ENCODE measurements around the gene SREBF2. TPM values are rescaled to one million over a fixed set of nuclear protein-coding genes. Genes with fewer than 3 reads are reported as not detected.

The SREBF2 gene
- total RNA-seq, 3 donors from 2014 or later = 20.8 to 33.5 (median 32.1) TPM

- Histone ChIP-seq H3K4me1 (no peaks in the 10 kb centered on the region), H3K36me3 (no peaks in the 10 kb centered on the region), H3K27me3 (no peaks in the 10 kb centered on the region), H3K4me3 (no peak overlapping the region), H3K27ac (no peak overlapping the region), H3K9me3 (no peaks in the 10 kb centered on the region)
- no peak for TF ChIP-seq POLR2AphosphoS5 (IDR thresholded peaks at IDR 0.05)
- TF ChIP-seq POLR2A (IDR thresholded peaks at IDR 0.05) = no peak
- TF ChIP-seq, protein P1, sequence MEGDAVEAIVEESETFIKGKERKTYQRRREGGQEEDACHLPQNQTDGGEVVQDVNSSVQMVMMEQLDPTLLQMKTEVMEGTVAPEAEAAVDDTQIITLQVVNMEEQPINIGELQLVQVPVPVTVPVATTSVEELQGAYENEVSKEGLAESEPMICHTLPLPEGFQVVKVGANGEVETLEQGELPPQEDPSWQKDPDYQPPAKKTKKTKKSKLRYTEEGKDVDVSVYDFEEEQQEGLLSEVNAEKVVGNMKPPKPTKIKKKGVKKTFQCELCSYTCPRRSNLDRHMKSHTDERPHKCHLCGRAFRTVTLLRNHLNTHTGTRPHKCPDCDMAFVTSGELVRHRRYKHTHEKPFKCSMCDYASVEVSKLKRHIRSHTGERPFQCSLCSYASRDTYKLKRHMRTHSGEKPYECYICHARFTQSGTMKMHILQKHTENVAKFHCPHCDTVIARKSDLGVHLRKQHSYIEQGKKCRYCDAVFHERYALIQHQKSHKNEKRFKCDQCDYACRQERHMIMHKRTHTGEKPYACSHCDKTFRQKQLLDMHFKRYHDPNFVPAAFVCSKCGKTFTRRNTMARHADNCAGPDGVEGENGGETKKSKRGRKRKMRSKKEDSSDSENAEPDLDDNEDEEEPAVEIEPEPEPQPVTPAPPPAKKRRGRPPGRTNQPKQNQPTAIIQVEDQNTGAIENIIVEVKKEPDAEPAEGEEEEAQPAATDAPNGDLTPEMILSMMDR (IDR thresholded peaks at IDR 0.05) = no peak
- no peak for DNase-seq (ENCODE audit: low spot score in 2 of 2)
- intact Hi-C loops (cut with DNase I; ENCODE audit: low total_unique reads) = no loop called here
These were observed 119.8 kb downstream of the SREBF2 start for GRCh38 chr22:41952713-41953112.

Other genes starting within 250 kb of the SREBF2 start
- 10 to 100 TPM; 42.7 to 74.1 (median 48.5) TPM for gene PMM1, start 243.3 kb upstream of the SREBF2 start, total RNA-seq
- gene DESI1, start 212.1 kb upstream of the SREBF2 start, total RNA-seq = 10 to 100 TPM; 17.0 to 23.5 (median 21.0) TPM
- 100 to 1,000 TPM; 194 to 232 (median 220) TPM for gene XRCC6, start 211.8 kb upstream of the SREBF2 start, total RNA-seq
- gene SNU13, start 144.2 kb upstream of the SREBF2 start, total RNA-seq = 100 to 1,000 TPM in 2 of 3 donors, 10 to 100 TPM in 1; 97.9 to 145 (median 127) TPM
- gene MEI1, start 133.6 kb upstream of the SREBF2 start, total RNA-seq = 10 to 100 TPM in 1 of 3 donors, 1 to 10 TPM in 2; 1.3 to 12.1 (median 4.3) TPM
- gene CCDC134, start 32.4 kb upstream of the SREBF2 start, total RNA-seq = 10 to 100 TPM in 2 of 3 donors, 1 to 10 TPM in 1; 4.0 to 12.3 (median 10.8) TPM
- gene SHISA8, start 82.0 kb downstream of the SREBF2 start, total RNA-seq = not detected
- under 1 TPM; under 0.01 to 0.33 (median 0.15) TPM for gene TNFRSF13C, start 93.7 kb downstream of the SREBF2 start, total RNA-seq
- 1 to 10 TPM; 1.5 to 2.9 (median 1.9) TPM for gene CENPM, start 114.0 kb downstream of the SREBF2 start, total RNA-seq
- 1 to 10 TPM in 2 of 3 donors, under 1 TPM in 1; 0.16 to 2.2 (median 1.6) TPM for gene SEPTIN3, start 136.3 kb downstream of the SREBF2 start, total RNA-seq
- 10 to 100 TPM in 1 of 3 donors, 1 to 10 TPM in 1, under 1 TPM in 1; 0.96 to 12.3 (median 2.0) TPM for gene WBP2NL, start 165.7 kb downstream of the SREBF2 start, total RNA-seq
- 10 to 100 TPM; 22.9 to 38.9 (median 27.2) TPM for gene NAGA, start 237.7 kb downstream of the SREBF2 start, total RNA-seq
- 10 to 100 TPM; 11.5 to 18.0 (median 11.6) TPM for gene PHETA2, start 241.1 kb downstream of the SREBF2 start, total RNA-seq
- 10 to 100 TPM; 13.9 to 19.7 (median 16.2) TPM for gene SMDT1, start 246.6 kb downstream of the SREBF2 start, total RNA-seq